ENCODE measurements around the gene LRRD1. TPM values are rescaled to one million over a fixed set of nuclear protein-coding genes. Genes with fewer than 3 reads are reported as not detected.
"Not testable (repeated sequence)": the region's sequence is repeated elsewhere in the genome, so short reads cannot be mapped to it uniquely, and the experiment has no call there.

Gene LRRD1
- total RNA-seq, 6 experiments from 2014 or later: not detected

DNA sequence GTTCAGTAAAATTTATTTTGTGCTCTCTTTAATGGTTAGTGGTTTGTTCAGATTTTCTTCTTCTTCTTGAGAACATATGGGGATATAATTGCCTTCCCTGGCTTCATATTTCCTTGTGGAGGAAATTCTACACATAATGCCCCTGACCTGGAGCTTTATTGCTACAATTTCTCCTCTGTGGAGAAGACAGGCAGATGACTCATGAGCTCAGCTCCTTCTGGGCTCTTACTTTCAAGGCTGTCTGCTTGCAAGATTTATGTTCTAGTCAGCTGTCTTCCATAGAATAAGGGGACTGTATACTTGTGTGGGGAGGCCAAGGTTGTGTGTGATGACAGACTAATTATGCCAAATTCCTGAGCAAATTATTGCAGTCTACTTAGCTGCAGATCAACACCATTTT is 1.6 kb downstream of the LRRD1 start:
- no peak overlapping the region for H3K4me3 ChIP-seq
- H3K4me1 ChIP-seq: no peaks in the 10 kb centered on the region
- no peaks in the 10 kb centered on the region for H3K36me3 ChIP-seq
- no peaks in the 10 kb centered on the region for H3K27me3 ChIP-seq
- DNase-seq (no peak), ATAC-seq (no peak)
- H3K9me3 ChIP-seq: no peaks in the 10 kb centered on the region
- TF ChIP-seq POLR2A (IDR thresholded peaks at IDR 0.05) (no peak), CTCF (IDR thresholded peaks at IDR 0.05) (no peak)
- intact Hi-C loops (cut with DNase I): no loop called here
- no peak overlapping the region for H3K27ac ChIP-seq

GRCh38 chr7:92169529-92169928 is 9.4 kb downstream of the LRRD1 start:
- H3K9me3 ChIP-seq; H3K27ac ChIP-seq; H3K36me3 ChIP-seq; H3K27me3 ChIP-seq; ATAC-seq; DNase-seq; H3K4me3 ChIP-seq; H3K4me1 ChIP-seq; intact Hi-C loops (cut with DNase I): not testable (repeated sequence)
- 66% methylated on average over 2 of the region's 2 CpGs for WGBS (ENCODE audit: insufficient coverage, low coverage, low lambda C conversion rate, missing lambda C conversion rate)

GRCh38 chr7:92161271-92161670 is 17.7 kb downstream of the LRRD1 start:
- Histone ChIP-seq H3K27ac (no peak overlapping the region), H3K4me1 (no peaks in the 10 kb centered on the region), H3K27me3 (no peaks in the 10 kb centered on the region), H3K9me3 (no peaks in the 10 kb centered on the region), H3K4me3 (no peak overlapping the region), H3K36me3 (no peaks in the 10 kb centered on the region)
- intact Hi-C loops (cut with DNase I): no loop called here
- TF ChIP-seq CTCF (IDR thresholded peaks at IDR 0.05): no peak
- no peak for TF ChIP-seq POLR2A (IDR thresholded peaks at IDR 0.05)
- 61% methylated on average over 1 of the region's 1 CpG for WGBS (ENCODE audit: insufficient coverage, low coverage, low lambda C conversion rate, missing lambda C conversion rate)
- DNase-seq (no peak), ATAC-seq (no peak)

- intact Hi-C loops (cut with DNase I): no loop called here
- TF ChIP-seq POLR2A (IDR thresholded peaks at IDR 0.05) (no peak), CTCF (IDR thresholded peaks at IDR 0.05) (no peak)
- H3K4me3 ChIP-seq: no peak overlapping the region
- H3K4me1 ChIP-seq: no peaks in the 10 kb centered on the region
- 80% methylated on average over 2 of the region's 3 CpGs for WGBS (ENCODE audit: insufficient coverage, low coverage, low lambda C conversion rate, missing lambda C conversion rate)
- DNase-seq (no peak), ATAC-seq (no peak)
- H3K27ac ChIP-seq: no peak overlapping the region
- no peaks in the 10 kb centered on the region for H3K9me3 ChIP-seq
- H3K36me3 ChIP-seq: no peaks in the 10 kb centered on the region
- H3K27me3 ChIP-seq: no peaks in the 10 kb centered on the region
These were observed 20.0 kb downstream of the LRRD1 start for GRCh38 chr7:92158660-92159575.

- Histone ChIP-seq H3K36me3 (no peaks in the 10 kb centered on the region), H3K27ac (no peak overlapping the region), H3K27me3 (no peaks in the 10 kb centered on the region), H3K4me1 (no peaks in the 10 kb centered on the region), H3K4me3 (no peak overlapping the region), H3K9me3 (no peaks in the 10 kb centered on the region)
- DNase-seq (no peak), ATAC-seq (no peak)
- TF ChIP-seq POLR2A (IDR thresholded peaks at IDR 0.05) (no peak), CTCF (IDR thresholded peaks at IDR 0.05) (no peak)
- intact Hi-C loops (cut with DNase I): no loop called here
These were observed 22.0 kb downstream of the LRRD1 start for GRCh38 chr7:92156990-92157389.
